ENCODE measurements around the gene MYO1E.

The MYO1E gene

DNA sequence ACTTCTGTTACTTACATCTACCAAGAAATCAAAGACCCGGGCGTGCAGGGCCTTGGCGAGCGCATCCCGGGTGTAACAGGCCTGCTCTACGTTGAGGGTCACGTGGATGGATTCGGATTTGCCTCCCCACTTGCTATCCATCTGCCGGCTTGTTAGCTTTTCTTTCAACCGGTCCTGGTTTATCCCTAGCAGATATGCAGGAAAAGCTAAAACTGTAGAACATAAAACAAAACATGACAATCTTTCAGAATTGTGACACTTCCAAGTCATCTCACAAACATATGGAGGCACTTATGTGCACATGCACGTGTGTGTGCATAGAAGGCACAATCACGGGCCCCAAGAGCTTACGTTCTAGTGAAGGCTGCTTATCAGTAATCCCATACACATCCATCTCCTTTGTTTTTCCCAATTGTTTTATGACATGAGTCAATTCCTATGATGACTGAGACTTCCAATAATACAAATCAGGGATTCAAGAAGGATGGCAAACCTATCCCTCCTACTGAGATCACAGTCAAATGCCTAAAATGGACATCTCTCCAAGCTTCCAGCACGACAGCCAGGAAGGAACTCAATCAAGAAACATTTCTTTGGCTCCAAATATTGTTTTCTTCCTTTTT is 154.7 kb downstream of the MYO1E start:
- Histone ChIP-seq H3K4me1 (ENCODE audit: control insufficient read depth, low read length) (no peaks in the 10 kb centered on the region), H3K27me3 (ENCODE audit: control insufficient read depth, low read length) (no peaks in the 10 kb centered on the region), H3K9me3 (ENCODE audit: control insufficient read depth, insufficient read depth, low read length) (no peaks in the 10 kb centered on the region), H3F3A (ENCODE audit: control insufficient read depth, insufficient read depth) (no peaks in the 10 kb centered on the region), H4K20me1 (ENCODE audit: control insufficient read depth, insufficient read depth, low read depth, low read length) (no peaks in the 10 kb centered on the region), H3K4me3 (ENCODE audit: low read length) (no peak overlapping the region), H3K4me2 (ENCODE audit: low read length) (no peak overlapping the region), H3K27ac (ENCODE audit: low read depth, low read length) (no peak overlapping the region), H3K9me2 (replicated peaks; ENCODE audit: control insufficient read depth, low read length) (no peaks in the 10 kb centered on the region), H3K36me3 (ENCODE audit: control insufficient read depth, low read length) (peaks cover 22% of the 10 kb centered on the region), H3K79me2 (ENCODE audit: control insufficient read depth, low read length) (no peaks in the 10 kb centered on the region)
- TF ChIP-seq, protein P1, sequence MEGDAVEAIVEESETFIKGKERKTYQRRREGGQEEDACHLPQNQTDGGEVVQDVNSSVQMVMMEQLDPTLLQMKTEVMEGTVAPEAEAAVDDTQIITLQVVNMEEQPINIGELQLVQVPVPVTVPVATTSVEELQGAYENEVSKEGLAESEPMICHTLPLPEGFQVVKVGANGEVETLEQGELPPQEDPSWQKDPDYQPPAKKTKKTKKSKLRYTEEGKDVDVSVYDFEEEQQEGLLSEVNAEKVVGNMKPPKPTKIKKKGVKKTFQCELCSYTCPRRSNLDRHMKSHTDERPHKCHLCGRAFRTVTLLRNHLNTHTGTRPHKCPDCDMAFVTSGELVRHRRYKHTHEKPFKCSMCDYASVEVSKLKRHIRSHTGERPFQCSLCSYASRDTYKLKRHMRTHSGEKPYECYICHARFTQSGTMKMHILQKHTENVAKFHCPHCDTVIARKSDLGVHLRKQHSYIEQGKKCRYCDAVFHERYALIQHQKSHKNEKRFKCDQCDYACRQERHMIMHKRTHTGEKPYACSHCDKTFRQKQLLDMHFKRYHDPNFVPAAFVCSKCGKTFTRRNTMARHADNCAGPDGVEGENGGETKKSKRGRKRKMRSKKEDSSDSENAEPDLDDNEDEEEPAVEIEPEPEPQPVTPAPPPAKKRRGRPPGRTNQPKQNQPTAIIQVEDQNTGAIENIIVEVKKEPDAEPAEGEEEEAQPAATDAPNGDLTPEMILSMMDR (IDR thresholded peaks at IDR 0.05; ENCODE audit: low read depth, low read length, poor library complexity, severe bottlenecking), result no peak
- TF ChIP-seq EZH2phosphoT487 (IDR thresholded peaks at IDR 0.05; ENCODE audit: borderline replicate concordance, low read length), result no peak

- H3K9me2 ChIP-seq (replicated peaks; ENCODE audit: control insufficient read depth, low read length), result no peaks in the 10 kb centered on the region
- no peaks in the 10 kb centered on the region for H4K20me1 ChIP-seq (ENCODE audit: control insufficient read depth, insufficient read depth, low read depth, low read length)
- no peaks in the 10 kb centered on the region for H3K4me1 ChIP-seq (ENCODE audit: control insufficient read depth, low read length)
- H3K4me2 ChIP-seq (ENCODE audit: low read length), result no peak overlapping the region
- H3K27ac ChIP-seq (ENCODE audit: low read depth, low read length), result no peak overlapping the region
- no peaks in the 10 kb centered on the region for H3K79me2 ChIP-seq (ENCODE audit: control insufficient read depth, low read length)
- TF ChIP-seq, protein P1 (IDR thresholded peaks at IDR 0.05; ENCODE audit: low read depth, low read length, poor library complexity, severe bottlenecking), result no peak
- no peak for TF ChIP-seq EZH2phosphoT487 (IDR thresholded peaks at IDR 0.05; ENCODE audit: borderline replicate concordance, low read length)
- H3K36me3 ChIP-seq (ENCODE audit: control insufficient read depth, low read length), result peaks cover 25% of the 10 kb centered on the region
- no peaks in the 10 kb centered on the region for H3K9me3 ChIP-seq (ENCODE audit: control insufficient read depth, insufficient read depth, low read length)
- no peaks in the 10 kb centered on the region for H3K27me3 ChIP-seq (ENCODE audit: control insufficient read depth, low read length)
- no peak overlapping the region for H3K4me3 ChIP-seq (ENCODE audit: low read length)
- H3F3A ChIP-seq (ENCODE audit: control insufficient read depth, insufficient read depth), result no peaks in the 10 kb centered on the region
Measured at GRCh38 chr15:59216911-59217310, 155.8 kb downstream of the MYO1E start.

GRCh38 chr15:59210186-59210585 is 162.5 kb downstream of the MYO1E start:
- Histone ChIP-seq H3K4me1 (ENCODE audit: control insufficient read depth, low read length) (no peaks in the 10 kb centered on the region), H3K9me2 (replicated peaks; ENCODE audit: control insufficient read depth, low read length) (no peaks in the 10 kb centered on the region), H4K20me1 (ENCODE audit: control insufficient read depth, insufficient read depth, low read depth, low read length) (no peaks in the 10 kb centered on the region), H3K27ac (ENCODE audit: low read depth, low read length) (no peak overlapping the region), H3K36me3 (ENCODE audit: control insufficient read depth, low read length) (peaks cover 48% of the 10 kb centered on the region), H3K9me3 (ENCODE audit: control insufficient read depth, insufficient read depth, low read length) (no peaks in the 10 kb centered on the region), H3K79me2 (ENCODE audit: control insufficient read depth, low read length) (no peaks in the 10 kb centered on the region), H3K4me2 (ENCODE audit: low read length) (no peak overlapping the region), H3F3A (ENCODE audit: control insufficient read depth, insufficient read depth) (no peaks in the 10 kb centered on the region), H3K4me3 (ENCODE audit: low read length) (no peak overlapping the region), H3K27me3 (ENCODE audit: control insufficient read depth, low read length) (no peaks in the 10 kb centered on the region)
- TF ChIP-seq, protein P1 (IDR thresholded peaks at IDR 0.05; ENCODE audit: low read depth, low read length, poor library complexity, severe bottlenecking), result no peak
- no peak for TF ChIP-seq EZH2phosphoT487 (IDR thresholded peaks at IDR 0.05; ENCODE audit: borderline replicate concordance, low read length)
